HG03196 (cell line): ENCODE measurements around the gene XIST.
"Not testable (repeated sequence)": the region's sequence is repeated elsewhere in the genome, so short reads cannot be mapped to it uniquely, and the experiment has no call there.

Experiments used
- ATAC-seq: cut with Tn5 transposase; IDR thresholded peaks from one replicate; pipeline ENCODE4 v1.9.1; 2021; ENCODE audit not compliant: unreplicated experiment

Gene XIST

GRCh38 chrX:73852467-73852866, at the start of gene XIST:
TSS of gene XIST (minus strand) at chrX:73852714.
- ATAC-seq: no peak

GRCh38 chrX:73898315-73898714, 45.8 kb upstream of the XIST start:
- ATAC-seq: not testable (repeated sequence)

GRCh38 chrX:73892515-73893090, 40.1 kb upstream of the XIST start:
- ATAC-seq: not testable (repeated sequence)

- ATAC-seq: not testable (repeated sequence)
These were observed 29.7 kb upstream of the XIST start for GRCh38 chrX:73882260-73882659.

GRCh38 chrX:73877687-73878086, 25.2 kb upstream of the XIST start:
- ATAC-seq: no peak

GRCh38 chrX:73876911-73877310, 24.4 kb upstream of the XIST start:
- no peak for ATAC-seq

- no peak for ATAC-seq
These were observed 16.4 kb upstream of the XIST start for GRCh38 chrX:73868916-73869315.

GRCh38 chrX:73867144-73867543, 14.6 kb upstream of the XIST start:
- no peak for ATAC-seq

- ATAC-seq: no peak
These were observed 11.3 kb upstream of the XIST start for GRCh38 chrX:73863852-73864251.

- no peak for ATAC-seq
These were observed 10.8 kb upstream of the XIST start for GRCh38 chrX:73863268-73863667.

- no peak for ATAC-seq
These were observed 7.1 kb upstream of the XIST start for GRCh38 chrX:73859622-73860021.

- no peak for ATAC-seq
These were observed 3.0 kb upstream of the XIST start for GRCh38 chrX:73855546-73855945.

GRCh38 chrX:73852022-73852421, 492 bp downstream of the XIST start:
- ATAC-seq: no peak

- no peak for ATAC-seq
These were observed 1.2 kb downstream of the XIST start for GRCh38 chrX:73851014-73852009.

- ATAC-seq: no peak
These were observed 2.1 kb downstream of the XIST start for GRCh38 chrX:73850124-73851013.

GRCh38 chrX:73849073-73849472, 3.4 kb downstream of the XIST start:
- ATAC-seq: no peak

- no peak for ATAC-seq
These were observed 4.5 kb downstream of the XIST start for GRCh38 chrX:73847991-73848390.

- no peak for ATAC-seq
These were observed 5.4 kb downstream of the XIST start for GRCh38 chrX:73847100-73847499.

GRCh38 chrX:73842541-73843234, 9.8 kb downstream of the XIST start:
- no peak for ATAC-seq

GRCh38 chrX:73841337-73841736, 11.2 kb downstream of the XIST start:
- ATAC-seq: no peak
